Loucy (cell line): Measurements from ENCODE around the gene SLC9A6.

ENCODE experiments used
- CTCF ChIP-seq: fragments of 200-600 bp; sonication (generic); conservative IDR thresholded peaks from 2 replicates; pipeline ENCODE4 v1.5.1; 2014; ENCODE audit warnings: mild to moderate bottlenecking, antibody characterized with exemption, low read length
- EZH2phosphoT487 ChIP-seq: fragments of 200-600 bp; IDR thresholded peaks from 2 replicates; pipeline ENCODE4 v1.6.1; 2018; ENCODE audit warnings: antibody characterized with exemption, mild to moderate bottlenecking, moderate library complexity, borderline replicate concordance

GRCh38 chrX:136080766-136081165 is 95.5 kb downstream of the SLC9A6 start:
- no peak for TF ChIP-seq CTCF
- TF ChIP-seq EZH2phosphoT487 = no peak
